NCI-H510A (cell line): ENCODE measurements around the gene CLASRP.

ENCODE experiments used
- DNase-seq: peaks from one replicate; lab custom pipeline; 2025; lab: John Stamatoyannopoulos, UW

The CLASRP gene

DNA sequence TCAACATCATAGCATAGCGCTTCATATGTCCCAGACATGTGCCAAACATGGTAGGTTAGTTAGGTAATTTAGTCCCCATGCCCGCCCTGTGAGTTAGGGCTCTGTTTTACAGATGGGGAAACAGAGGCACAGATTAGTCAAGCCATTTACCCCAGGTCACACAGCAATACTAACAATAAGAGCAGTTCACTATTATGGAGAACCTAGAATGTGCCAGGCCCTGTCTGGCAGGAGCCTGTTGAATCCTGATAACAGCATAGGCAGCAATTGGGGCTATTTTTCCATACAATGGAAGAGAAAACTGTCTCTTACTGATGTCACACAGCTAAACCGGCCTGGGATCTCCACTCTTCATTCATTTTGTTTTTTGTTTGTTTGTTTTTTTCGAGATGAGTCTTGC lies 47.6 kb downstream of the CLASRP start:
- no peak for DNase-seq

DNA sequence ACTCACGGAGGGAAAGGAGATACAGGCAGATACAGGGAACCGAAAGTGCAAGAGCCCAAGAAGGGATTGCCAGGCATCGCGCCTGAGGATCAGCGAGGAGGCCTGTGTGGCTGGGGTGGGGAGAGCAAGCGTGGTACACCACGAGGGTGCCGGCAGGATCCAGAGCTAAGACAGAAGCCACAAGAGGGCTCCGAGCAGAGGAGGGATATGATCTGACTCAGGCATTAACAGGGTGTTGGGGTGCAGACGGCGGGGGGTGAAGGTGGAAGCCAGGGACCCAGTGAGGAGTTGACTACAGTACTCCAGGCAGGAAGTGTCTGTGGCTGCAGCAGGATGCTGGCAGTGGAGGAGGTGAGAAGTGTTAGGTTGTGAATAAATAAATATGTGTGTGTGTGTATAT lies 48.7 kb downstream of the CLASRP start:
- no peak for DNase-seq

DNA sequence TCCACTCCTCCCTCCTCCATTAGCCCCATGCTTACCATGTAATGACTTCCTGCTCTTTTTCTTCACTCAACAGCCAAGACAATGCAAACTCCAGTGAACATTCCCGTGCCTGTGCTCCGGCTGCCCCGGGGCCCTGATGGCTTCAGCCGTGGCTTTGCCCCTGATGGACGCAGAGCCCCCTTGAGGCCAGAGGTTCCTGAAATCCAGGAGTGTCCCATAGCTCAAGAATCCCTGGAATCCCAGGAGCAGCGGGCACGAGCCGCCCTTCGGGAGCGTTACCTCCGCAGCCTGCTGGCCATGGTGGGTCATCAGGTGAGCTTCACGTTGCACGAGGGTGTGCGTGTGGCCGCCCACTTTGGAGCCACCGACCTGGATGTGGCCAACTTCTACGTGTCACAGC lies 51.2 kb downstream of the CLASRP start:
- DNase-seq, result no peak

DNA sequence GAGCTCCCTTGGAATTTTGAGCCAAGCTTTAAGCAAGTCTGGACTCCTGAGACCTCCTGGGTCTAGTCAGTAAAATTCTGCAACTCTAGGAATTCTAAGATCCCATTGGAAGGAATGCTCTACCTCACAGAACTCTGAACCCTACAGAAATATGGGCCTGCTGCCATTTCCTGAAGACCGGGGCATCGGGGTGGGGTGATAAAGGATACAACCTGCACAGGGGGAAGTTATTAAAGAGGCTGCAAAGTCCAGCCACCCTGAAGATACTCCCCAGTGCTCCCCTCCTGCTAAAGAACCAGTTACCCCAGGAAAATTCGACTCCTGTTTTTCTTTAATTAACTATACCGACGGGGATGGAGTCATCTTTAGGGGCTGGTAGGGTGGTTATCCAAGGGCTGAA lies 51.8 kb downstream of the CLASRP start:
- no peak for DNase-seq

DNA sequence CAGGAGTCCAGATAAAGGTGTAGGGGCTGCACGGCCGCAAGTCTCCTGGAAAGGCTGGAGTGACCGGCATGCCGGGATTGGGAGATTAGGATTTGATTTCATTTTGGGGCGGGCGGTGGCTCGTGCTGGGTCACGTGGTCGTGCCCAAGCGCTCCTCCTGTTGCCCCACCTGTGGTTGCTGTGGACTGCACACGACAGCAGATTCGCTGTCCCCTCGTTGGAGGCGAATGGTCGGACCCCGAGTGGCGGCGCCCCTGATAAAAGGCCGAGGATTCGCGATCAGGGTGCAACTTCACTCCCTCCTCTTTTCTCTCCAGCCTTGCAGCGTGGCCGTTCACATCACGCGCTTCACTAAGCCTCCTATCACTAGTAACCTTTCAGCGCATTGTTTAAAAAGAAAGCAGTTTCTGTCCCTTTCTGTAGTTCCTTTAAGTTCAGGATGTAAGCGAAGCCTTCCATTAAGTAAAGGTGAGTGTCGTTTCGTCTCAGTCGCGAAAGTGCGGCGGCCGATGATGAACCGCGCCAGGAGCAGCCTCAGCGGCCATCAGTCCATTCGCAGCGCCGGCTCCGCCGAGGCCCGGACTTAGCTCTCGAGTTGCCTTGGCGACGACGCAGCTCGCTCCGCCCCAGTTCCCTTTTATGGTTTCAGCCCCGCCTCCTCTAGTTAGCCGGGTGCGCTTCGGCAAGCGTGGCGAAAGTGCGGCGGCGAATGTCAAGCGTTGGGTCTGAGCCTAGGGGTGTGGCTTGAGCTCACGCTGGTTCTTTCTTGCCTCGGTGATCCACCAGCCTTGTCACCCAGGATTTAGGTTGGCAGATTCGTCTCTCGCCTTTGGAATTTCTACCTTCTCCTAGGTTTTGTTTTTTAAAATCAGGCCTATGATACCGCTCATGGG lies 52.4 kb downstream of the CLASRP start:
- DNase-seq, result peak; percentile 97

DNA sequence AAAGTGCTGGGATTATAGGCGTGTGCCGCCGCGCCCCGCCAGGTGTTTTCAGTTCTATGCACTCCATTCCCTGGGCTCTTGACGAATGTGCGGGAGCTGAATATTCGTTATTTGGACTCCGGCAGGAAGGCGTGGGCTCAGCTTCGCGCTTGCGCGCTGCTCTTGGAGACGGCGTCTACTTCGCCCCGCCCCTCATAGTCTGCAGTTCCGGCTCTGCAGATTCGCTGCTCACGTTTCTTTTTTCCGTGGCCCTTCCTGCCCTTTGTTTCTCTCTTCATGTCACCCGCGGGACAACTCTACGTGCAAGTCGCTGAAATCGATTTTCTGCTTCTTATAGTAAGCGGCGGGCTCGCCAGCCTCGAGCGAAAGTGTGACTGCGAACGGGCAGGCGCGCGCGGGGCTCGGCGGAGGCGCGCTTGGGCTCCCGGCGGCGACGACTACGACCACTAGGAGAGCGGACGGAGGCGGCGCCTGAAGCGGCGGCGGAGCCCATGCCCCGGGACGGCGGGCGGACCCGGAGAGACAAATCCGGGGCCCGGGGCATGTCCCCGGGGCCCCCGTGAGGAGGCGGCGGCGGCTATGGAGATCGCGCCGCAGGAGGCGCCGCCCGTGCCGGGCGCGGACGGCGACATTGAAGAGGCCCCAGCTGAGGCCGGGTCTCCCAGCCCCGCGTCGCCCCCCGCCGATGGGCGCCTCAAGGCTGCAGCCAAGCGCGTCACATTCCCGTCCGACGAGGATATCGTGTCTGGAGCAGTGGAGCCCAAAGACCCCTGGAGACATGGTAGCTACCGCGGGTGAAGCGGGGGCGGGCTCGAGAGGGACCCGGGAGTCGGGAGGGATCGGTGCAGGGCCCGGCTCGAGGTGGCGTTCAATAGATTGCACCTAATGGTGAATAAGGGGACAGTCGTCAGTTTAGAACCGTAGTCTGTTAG lies 54.2 kb downstream of the CLASRP start, which contains the start of gene PPP1R37:
Gene PPP1R37 (plus strand): TSS at position 433 of the 932 bp plus-strand sequence. CDS start 147 bp downstream, at position 580.
- peak; percentile 97 for DNase-seq

DNA sequence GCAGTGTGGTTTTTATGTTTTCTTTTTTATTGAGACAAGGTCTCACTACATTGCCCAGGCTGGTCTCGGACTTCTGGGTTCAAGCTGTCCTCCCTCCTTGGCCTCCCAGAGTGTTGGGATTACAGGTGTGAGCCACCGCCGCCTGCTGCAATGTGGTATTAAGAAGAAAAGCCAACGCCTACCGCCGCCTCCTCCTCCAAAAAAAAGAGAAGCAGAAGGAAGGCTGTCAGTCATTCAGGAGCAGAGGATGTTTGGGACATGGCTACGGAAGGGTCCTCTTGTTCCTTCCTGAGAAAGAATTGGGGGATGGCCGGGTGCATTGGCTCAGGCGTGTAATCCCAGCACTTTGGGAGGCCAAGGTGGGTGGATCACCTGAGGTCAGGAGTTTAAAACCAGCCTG lies 55.3 kb downstream of the CLASRP start:
- no peak for DNase-seq

DNA sequence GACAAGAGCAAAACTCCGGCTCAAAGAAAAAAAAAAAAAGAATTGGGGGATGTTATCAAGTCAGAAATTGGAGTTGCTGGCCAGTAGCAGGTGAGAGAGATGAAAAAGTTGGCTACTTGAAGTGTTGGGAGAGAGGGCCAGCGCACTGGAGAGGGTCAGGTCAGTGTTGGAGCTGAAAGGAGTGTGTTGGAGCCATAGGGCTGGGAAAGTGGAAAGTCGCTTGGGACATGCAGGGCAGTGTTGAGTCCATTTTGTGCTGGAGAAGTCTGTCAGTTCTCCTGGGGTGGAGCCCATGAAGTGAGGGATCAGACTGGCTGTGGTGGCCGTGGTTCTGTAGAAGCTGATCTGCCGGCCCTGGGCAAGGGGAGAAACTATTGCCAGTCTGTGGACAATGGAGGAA lies 55.9 kb downstream of the CLASRP start:
- no peak for DNase-seq

DNA sequence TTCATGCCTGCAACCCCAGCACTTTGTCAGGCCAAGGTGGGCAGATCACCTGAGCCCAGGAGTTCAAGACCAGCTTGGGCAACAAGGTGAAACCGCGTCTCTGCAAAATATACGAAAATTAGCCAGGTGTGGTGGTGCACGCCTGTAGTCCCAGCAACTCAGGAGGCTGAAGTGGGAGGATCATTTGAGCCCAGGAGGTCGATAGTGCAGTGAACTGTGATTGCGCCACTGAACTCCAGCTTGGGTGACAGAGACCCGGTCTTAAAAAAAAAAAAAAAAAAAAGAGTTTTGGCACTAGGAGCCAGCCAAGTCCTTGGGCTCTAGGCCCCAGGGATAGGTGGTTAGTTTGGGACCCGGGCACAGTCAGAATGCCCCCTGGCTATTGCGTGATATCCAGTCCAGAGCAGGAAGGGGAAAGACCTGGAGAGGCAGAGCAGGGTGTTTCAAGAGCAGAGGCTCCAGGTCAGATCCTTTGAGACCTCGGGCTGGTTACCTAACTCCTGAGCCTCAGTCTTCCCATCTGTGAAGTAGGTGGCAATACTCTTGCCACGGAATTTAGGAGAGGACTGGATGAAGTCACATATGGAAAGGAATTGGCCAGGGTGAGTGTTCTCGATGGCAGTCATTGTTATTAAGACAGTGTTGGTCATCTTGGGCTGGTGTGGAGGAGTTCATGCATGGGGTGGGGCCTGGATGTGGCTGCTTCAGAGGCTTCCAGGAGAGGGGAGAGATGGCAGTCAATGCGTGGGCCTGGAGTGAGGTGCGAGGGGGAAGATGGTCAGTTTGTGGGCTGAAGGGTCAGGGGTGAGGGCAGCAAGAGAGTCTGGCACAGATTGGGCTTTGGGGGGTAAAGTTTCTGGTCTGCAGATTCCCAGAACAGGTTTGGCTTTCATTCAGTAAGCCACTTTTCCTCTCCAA lies 56.9 kb downstream of the CLASRP start:
- DNase-seq, result no peak

DNA sequence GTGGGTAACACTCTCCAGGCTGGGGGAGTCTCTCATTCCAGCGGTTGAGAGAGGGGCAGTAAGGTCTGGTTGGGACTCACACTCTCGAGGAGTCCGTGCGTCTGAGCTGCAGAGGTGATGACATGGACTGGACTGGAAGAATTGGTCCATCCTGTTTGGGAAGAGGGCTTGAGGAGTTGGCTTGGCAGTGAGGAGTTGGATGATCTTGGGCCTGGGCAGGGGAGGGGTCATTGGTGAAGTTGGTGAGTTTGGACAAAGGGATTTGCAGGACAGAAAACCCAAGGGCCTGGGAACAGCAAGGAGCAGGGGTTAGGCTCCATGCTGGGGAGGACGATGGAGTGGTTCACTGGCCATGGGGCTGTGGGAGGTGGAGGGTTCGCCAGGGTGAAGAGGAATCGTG lies 57.9 kb downstream of the CLASRP start:
- DNase-seq, result no peak

DNA sequence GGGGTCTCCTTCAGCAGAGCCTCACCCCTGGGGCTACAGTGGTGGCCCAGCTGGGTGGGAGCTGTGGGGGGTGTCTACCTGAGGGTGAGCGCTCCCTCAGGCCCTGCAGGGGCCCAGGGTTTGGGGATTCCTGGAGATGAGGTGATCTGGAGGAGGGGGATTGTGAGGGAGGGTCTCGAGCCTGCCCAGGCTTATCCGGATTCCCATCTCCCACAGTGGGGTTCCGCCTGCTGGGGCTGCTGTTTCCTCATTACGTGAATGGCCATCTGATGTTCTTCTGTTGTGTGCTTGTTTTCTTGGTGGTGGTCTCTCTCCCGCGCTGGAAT lies 58.6 kb downstream of the CLASRP start:
- no peak for DNase-seq

DNA sequence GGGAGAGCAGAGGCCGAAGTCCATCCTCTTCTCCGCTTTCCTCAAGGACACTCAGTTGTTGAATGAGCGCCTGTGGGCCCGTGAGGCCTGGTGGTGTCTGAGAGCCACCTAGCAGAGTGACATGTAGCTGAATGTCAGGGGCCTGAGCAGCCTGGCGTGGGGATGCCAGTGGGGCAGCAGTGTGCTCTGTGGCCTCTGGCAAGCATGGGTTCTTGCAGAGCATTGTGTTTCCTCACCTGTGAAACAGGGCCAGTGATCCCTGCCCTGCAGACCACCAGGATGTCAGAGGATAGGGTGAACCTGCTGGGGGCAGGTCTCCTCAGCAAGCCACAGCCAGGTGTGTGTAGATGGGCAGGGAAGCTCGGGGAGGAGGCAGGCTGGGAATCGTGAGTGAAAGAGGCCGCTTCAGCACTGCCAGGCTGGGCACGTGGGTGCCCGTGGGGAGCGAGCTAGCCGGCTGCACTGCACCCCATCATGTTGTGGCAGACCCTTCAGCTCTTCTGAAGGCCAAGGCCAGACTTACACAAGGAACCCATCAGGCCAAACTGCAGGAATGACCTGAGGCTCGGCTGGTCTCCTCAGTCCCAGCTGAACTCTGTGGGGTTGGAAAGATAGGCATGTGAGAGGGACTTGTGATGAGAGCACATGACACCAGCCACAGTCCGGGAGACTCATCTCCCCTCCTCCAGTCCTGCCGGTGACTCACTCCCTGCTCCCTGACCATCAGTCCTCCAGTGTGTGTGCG lies 59.1 kb downstream of the CLASRP start:
- no peak for DNase-seq

DNA sequence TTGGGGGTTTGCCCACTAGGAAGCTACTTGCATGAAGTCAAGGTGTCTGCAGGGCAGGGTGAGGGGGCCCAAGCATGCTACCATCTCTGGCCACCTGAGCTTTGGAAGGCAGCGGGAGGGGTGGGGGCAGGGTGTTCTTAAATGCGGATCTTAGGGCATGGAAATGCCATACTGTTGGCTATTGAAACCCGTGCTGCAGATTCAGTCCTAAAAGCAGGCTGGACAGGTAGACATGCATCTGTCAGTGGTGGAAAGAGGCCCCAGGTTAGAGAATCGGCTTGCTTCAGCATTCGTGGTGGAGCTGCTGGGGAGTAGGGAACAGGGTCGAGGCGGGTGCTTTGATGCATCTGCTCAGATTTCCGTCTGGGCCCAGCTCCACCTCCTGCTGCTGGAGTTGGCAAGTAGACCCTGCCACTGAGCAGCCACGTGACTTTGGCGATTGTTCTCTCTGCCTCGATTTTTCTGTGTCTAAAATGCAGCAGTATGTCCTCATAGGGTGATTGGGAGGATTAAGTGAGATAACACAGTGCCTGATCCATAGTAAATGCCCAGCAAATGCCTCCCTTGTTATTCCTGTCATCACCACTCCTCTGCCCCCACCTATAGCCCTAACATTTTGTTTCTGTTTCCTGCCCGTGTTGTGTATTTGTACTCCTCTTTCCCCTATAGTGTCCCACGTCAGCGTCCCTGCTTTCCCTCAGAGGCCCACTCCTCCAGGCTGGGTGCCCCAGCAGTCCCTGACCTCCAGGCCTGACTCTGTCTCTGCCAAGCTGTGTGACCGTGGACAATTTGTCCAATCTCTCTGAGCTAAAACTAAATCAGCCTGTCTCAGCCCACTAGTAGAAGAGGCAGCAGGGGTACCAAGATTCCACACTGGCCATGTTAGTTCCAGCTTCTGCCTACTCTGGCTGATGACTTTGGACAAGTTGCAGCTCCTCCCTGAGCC lies 59.9 kb downstream of the CLASRP start:
- no peak for DNase-seq

DNA sequence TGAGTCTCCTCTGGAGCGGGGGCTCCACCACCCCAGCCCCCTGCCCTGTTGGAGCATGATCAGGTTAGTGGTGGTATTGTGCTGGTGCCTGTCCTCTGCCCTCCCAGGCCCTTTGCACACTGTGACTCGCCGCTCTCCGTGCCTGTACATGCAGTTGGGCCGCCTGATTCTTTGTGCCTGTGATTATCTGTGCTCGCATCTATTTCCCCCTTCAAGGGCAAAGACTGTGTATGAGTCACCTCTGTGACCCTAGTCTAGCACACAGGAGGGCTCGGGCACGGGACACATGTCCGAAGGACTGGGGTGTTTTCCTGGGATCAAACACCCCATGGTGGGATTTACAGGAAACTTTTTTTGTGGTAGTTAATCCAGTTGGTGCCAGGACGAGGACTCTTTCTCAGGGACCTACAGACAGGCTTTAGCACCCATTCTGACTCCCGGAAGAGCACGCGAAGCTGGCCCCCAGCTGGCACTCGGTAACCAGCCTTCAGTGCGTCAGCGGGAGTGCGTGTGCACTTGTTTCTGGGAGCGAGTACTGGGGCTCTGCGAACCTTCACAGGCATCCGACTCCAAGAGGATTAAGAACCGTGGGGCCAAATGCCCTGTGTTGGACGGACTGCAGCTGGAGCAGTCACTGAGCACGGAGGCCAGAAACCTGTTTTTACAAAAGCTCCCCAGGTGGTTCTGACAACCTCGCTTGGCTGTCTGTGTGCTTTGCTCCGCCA lies 60.8 kb downstream of the CLASRP start:
- DNase-seq, result no peak

DNA sequence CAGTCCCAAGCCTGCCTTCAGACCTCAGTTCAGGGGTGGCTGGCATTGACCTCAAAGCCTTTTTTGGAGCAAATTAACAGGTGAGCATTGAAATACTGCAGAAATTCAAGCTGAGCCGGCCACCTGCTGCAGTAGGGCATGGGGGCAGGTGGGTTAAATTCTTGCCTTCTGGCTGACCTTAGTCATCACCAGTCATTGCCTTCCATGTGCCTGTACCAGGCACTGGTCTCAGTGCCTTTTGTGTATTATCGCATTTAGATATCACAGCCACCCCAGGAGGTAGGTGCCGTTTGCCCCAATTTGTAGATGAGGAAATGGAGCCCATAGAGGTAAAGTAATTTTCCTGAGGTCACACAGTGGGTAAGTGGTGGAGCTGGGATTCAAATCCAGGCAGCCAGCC lies 61.4 kb downstream of the CLASRP start:
- DNase-seq, result no peak

DNA sequence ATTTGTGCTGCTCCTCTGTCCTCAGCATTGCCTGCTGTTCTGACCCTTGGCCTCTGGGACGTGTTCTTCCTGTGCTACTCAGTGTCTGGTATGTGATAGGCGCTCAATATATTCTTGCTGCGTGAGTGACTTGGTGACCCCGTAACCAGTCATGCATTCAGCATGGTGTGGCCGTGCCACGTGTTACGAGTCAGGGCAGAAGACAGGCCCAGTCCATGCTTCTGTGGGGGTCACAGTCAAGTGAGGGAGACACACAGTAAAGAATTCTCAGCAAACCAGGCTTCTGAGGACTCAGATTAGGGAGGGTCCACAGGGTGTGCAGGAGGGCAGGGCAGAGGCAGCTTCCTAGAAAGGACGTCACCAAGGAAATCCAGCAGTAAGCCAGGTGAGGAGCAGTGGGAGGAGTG lies 62.0 kb downstream of the CLASRP start:
- no peak for DNase-seq

DNA sequence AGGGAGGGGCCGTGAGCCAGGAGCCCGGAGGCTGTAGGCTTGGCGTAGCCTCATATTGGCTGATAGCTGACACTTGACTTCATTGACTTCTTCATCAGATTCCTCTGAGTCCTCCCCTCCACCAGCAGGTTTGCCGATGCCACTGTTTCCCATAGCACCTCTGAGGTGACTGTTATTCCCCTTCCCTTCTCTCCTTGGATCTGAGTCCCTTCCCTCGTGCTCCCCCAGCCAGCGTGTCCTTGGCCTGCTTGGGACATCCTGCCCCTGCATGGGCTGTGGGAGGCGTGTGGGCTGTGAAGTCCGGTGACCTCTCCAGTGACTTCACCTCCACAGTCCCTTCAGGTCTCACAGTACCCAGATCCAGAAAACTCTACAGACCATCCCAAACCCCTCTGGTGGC lies 63.0 kb downstream of the CLASRP start:
- DNase-seq, result no peak

DNA sequence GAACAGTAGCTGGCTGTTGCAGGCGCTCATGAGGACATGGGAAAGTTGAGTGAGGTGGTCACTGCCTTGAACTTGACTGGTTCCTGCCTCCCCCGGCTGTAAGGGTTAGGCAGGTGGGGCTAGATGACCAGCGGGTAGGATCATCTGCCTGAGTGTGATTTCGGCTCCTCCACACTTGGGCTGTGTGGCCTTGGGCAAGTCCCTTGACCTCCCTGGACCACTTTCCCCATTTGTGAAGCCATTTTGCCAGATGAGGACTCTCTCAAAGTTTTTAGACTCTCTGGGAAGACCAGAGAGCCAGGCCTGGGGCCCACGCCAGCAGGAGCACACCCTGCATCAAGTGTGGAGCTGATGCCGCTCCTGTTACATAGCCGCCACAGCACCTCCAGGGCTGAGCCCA lies 63.6 kb downstream of the CLASRP start:
- no peak for DNase-seq

DNA sequence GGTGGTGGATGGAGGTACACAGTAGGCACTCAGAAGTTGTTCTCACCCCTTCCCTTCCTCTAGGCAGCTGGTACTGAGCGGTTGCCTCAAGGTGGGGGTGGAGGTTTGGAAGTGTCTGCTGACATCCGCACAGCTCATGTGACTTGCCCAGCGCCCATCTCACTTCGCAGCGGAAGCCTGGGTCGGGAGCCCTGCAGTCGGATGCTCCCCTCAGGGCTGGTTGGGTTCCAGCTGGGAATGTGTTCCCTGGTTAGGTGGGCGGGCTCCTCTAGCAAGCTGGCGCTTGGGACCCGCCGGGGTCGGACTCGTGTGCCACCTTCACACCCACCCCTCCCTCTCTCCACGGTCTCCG lies 64.3 kb downstream of the CLASRP start:
- peak; percentile 36 for DNase-seq
